SKM-1 (cell line): ENCODE measurements around the gene GRWD1.
"Not testable (repeated sequence)": the region's sequence is repeated elsewhere in the genome, so short reads cannot be mapped to it uniquely, and the experiment has no call there.

Source experiments
- DNase-seq: peaks from one replicate; lab custom pipeline; 2025; ENCODE audit not compliant: unreplicated experiment; lab: John Stamatoyannopoulos, UW

GRWD1 gene

GRCh38 chr19:48478339-48479256, 32.8 kb downstream of the GRWD1 start:
- DNase-seq, result no peak

GRCh38 chr19:48479686-48480085, 33.9 kb downstream of the GRWD1 start:
- no peak for DNase-seq

GRCh38 chr19:48480183-48480557, 34.4 kb downstream of the GRWD1 start:
- no peak for DNase-seq

- no peak for DNase-seq
Observed at GRCh38 chr19:48480558-48481500, 35.0 kb downstream of the GRWD1 start.

GRCh38 chr19:48481846-48482639, 36.3 kb downstream of the GRWD1 start:
- DNase-seq, result no peak

- no peak for DNase-seq
Observed at GRCh38 chr19:48483301-48483700, 37.5 kb downstream of the GRWD1 start.

GRCh38 chr19:48484247-48484893, 38.6 kb downstream of the GRWD1 start:
- no peak for DNase-seq

- no peak for DNase-seq
Observed at GRCh38 chr19:48484931-48485612, 39.3 kb downstream of the GRWD1 start.

GRCh38 chr19:48486706-48487105, 40.9 kb downstream of the GRWD1 start:
- DNase-seq, result not testable (repeated sequence)

- no peak for DNase-seq
Observed at GRCh38 chr19:48487544-48487943, 41.8 kb downstream of the GRWD1 start.

- no peak for DNase-seq
Observed at GRCh38 chr19:48487948-48488347, 42.2 kb downstream of the GRWD1 start.

- not testable (repeated sequence) for DNase-seq
Observed at GRCh38 chr19:48488478-48488877, 42.7 kb downstream of the GRWD1 start.

GRCh38 chr19:48489608-48490216, 43.9 kb downstream of the GRWD1 start:
- DNase-seq, result no peak

- DNase-seq, result no peak
Observed at GRCh38 chr19:48490981-48491792, 45.4 kb downstream of the GRWD1 start.

- no peak for DNase-seq
Observed at GRCh38 chr19:48491793-48492123, 46.0 kb downstream of the GRWD1 start.

GRCh38 chr19:48492925-48493717, 47.3 kb downstream of the GRWD1 start:
- peak; percentile 75 for DNase-seq

- no peak for DNase-seq
Observed at GRCh38 chr19:48493718-48494401, 48.1 kb downstream of the GRWD1 start.
